ENCODE results near the gene RLN1. TPM values are rescaled to one million over a fixed set of nuclear protein-coding genes. Genes with fewer than 3 reads are reported as not detected.

The RLN1 gene
- total RNA-seq, 4 donors from 2014 or later, result not detected

GRCh38 chr9:5375790-5376477 lies 36.3 kb upstream of the RLN1 start:
- H3K36me3 ChIP-seq, result peaks cover 3% of the 10 kb centered on the region
- 83% methylated on average over 6 of the region's 6 CpGs for WGBS
- no peak for DNase-seq (ENCODE audit: low spot score in 2 of 2)
- H3K4me1 ChIP-seq, result no peaks in the 10 kb centered on the region
- H3K27me3 ChIP-seq, result no peaks in the 10 kb centered on the region
- TF ChIP-seq EP300 (IDR thresholded peaks at IDR 0.05) (no peak), POLR2A (IDR thresholded peaks at IDR 0.05) (no peak), POLR2AphosphoS5 (IDR thresholded peaks at IDR 0.05) (no peak), CTCF (IDR thresholded peaks at IDR 0.05) (no peak)
- H3K9me3 ChIP-seq, result no peaks in the 10 kb centered on the region
- no peak overlapping the region for H3K27ac ChIP-seq
- H3K4me3 ChIP-seq, result no peak overlapping the region

GRCh38 chr9:5375091-5375490 lies 35.4 kb upstream of the RLN1 start:
- H3K36me3 ChIP-seq, result no peaks in the 10 kb centered on the region
- no peak for TF ChIP-seq POLR2A (IDR thresholded peaks at IDR 0.05)
- TF ChIP-seq CTCF (IDR thresholded peaks at IDR 0.05), result no peak
- TF ChIP-seq POLR2AphosphoS5 (IDR thresholded peaks at IDR 0.05), result no peak
- no peak for TF ChIP-seq EP300 (IDR thresholded peaks at IDR 0.05)
- 71% methylated on average over 1 of the region's 1 CpG for WGBS

GRCh38 chr9:5364294-5365024 lies 24.8 kb upstream of the RLN1 start:
- Histone ChIP-seq H3K27me3 (no peaks in the 10 kb centered on the region), H3K9me3 (no peaks in the 10 kb centered on the region), H3K4me1 (no peaks in the 10 kb centered on the region), H3K27ac (no peak overlapping the region), H3K4me3 (no peak overlapping the region), H3K36me3 (no peaks in the 10 kb centered on the region)
- DNase-seq (ENCODE audit: low spot score in 2 of 2), result no peak
- 80% methylated on average over 2 of the region's 3 CpGs for WGBS
- no peak for TF ChIP-seq CTCF (IDR thresholded peaks at IDR 0.05)

More at GRCh38 chr9:5375091-5375490, 35.4 kb upstream of the RLN1 start:
- no peaks in the 10 kb centered on the region for H3K4me1 ChIP-seq
- H3K27me3 ChIP-seq, result no peaks in the 10 kb centered on the region
- no peaks in the 10 kb centered on the region for H3K9me3 ChIP-seq
- no peak overlapping the region for H3K4me3 ChIP-seq
- H3K27ac ChIP-seq, result no peak overlapping the region
- DNase-seq (ENCODE audit: low spot score in 2 of 2), result no peak

GRCh38 chr9:5361326-5362010 lies 21.8 kb upstream of the RLN1 start:
- Histone ChIP-seq H3K4me1 (no peaks in the 10 kb centered on the region), H3K4me3 (no peak overlapping the region), H3K27ac (no peak overlapping the region), H3K27me3 (no peaks in the 10 kb centered on the region), H3K36me3 (peaks cover 3% of the 10 kb centered on the region), H3K9me3 (no peaks in the 10 kb centered on the region)
- WGBS, result 87% methylated on average over 3 of the region's 3 CpGs
- DNase-seq (ENCODE audit: low spot score in 2 of 2), result no peak
- TF ChIP-seq POLR2AphosphoS5 (IDR thresholded peaks at IDR 0.05) (no peak), CTCF (IDR thresholded peaks at IDR 0.05) (no peak), EP300 (IDR thresholded peaks at IDR 0.05) (no peak), POLR2A (IDR thresholded peaks at IDR 0.05) (no peak)

- no peak for TF ChIP-seq POLR2A (IDR thresholded peaks at IDR 0.05)
- no peak for TF ChIP-seq POLR2AphosphoS5 (IDR thresholded peaks at IDR 0.05)
- TF ChIP-seq EP300 (IDR thresholded peaks at IDR 0.05), result no peak
- no peak for TF ChIP-seq CTCF (IDR thresholded peaks at IDR 0.05)
- Histone ChIP-seq H3K4me3 (no peak overlapping the region), H3K9me3 (no peaks in the 10 kb centered on the region), H3K27ac (no peak overlapping the region), H3K27me3 (no peaks in the 10 kb centered on the region), H3K4me1 (no peaks in the 10 kb centered on the region), H3K36me3 (peaks cover 3% of the 10 kb centered on the region)
- DNase-seq (ENCODE audit: low spot score in 2 of 2), result no peak
Measured at GRCh38 chr9:5360341-5360740, 20.7 kb upstream of the RLN1 start.
